ENCODE data around the gene CCM2L. TPM values are rescaled to one million over a fixed set of nuclear protein-coding genes. Genes with fewer than 3 reads are reported as not detected.

CCM2L gene
- total and polyA plus RNA-seq, 2 of the 4 experiments (the other 2 are of a cell fraction), result not detected

GRCh38 chr20:31974951-31975487 lies 35.2 kb upstream of the CCM2L start:
- no peak overlapping the region for H3K56ac ChIP-seq (ENCODE audit: extremely low read depth, insufficient read depth, low read length)
- H3K4me2 ChIP-seq (ENCODE audit: low read depth, low read length), result no peak overlapping the region
- TF ChIP-seq ELK1 (IDR thresholded peaks at IDR 0.05; ENCODE audit: borderline replicate concordance, low read depth, low read length) (no peak), POLR2A (IDR thresholded peaks at IDR 0.05; ENCODE audit: low read depth, low read length) (no peak), BHLHE40 (IDR thresholded peaks at IDR 0.05; ENCODE audit: low read depth, low read length) (no peak), CHD1 (IDR thresholded peaks at IDR 0.05; ENCODE audit: low read depth, low read length) (no peak), CEBPB (IDR thresholded peaks at IDR 0.05; ENCODE audit: low read depth, low read length) (no peak), FOS (IDR thresholded peaks at IDR 0.05; ENCODE audit: low read depth, low read length) (no peak), RFX5 (IDR thresholded peaks at IDR 0.05; ENCODE audit: low read depth, low read length) (no peak), USF2 (IDR thresholded peaks at IDR 0.05; ENCODE audit: low read depth, low read length) (no peak), CTCF (conservative IDR thresholded peaks at IDR 0.05; ENCODE audit: low read depth, low read length) (no peak)
- no peak overlapping the region for H3K4ac ChIP-seq (ENCODE audit: low read depth, low read length)
- no peak overlapping the region for H3K4me3 ChIP-seq (ENCODE audit: insufficient read depth, low read depth, low read length)
- no peak overlapping the region for H4K91ac ChIP-seq (ENCODE audit: insufficient read depth, low read depth, low read length)
- in situ Hi-C loops (cut with MboI; ENCODE audit: low sequenced_read_pairs) (no loop called here), dilution Hi-C loops (cut with HindIII; ENCODE audit: low sequenced_read_pairs, unreplicated experiment) (no loop called here), intact Hi-C loops (cut with micrococcal nuclease) (no loop called here)
- POLR2A ChIA-PET (ENCODE audit: unreplicated experiment), result no interaction called here
- no peak overlapping the region for H3K23ac ChIP-seq (ENCODE audit: low read depth, low read length)
- CTCF ChIA-PET, result interaction anchor here (1.0 kb wide), 1 partner anchor 23 kb away, joined by 3 read pairs; the partner anchor contains the start of gene PDRG1
- no peak overlapping the region for H2BK120ac ChIP-seq (ENCODE audit: low read depth, low read length)
- no peak overlapping the region for H3K27ac ChIP-seq (ENCODE audit: insufficient read depth, low read length)
- no peak overlapping the region for H3K18ac ChIP-seq (ENCODE audit: low read depth, low read length)
- no peak overlapping the region for H2AFZ ChIP-seq (replicated peaks; ENCODE audit: low read length, poor library complexity)
- H4K8ac ChIP-seq (ENCODE audit: low read depth in 2 of 2, low read length in 2 of 2), result no peak overlapping the region
- H4K20me1 ChIP-seq (ENCODE audit: insufficient read depth, low read length), result no peaks in the 10 kb centered on the region
- H4K5ac ChIP-seq (ENCODE audit: low read depth, low read length), result no peak overlapping the region
- BruUV-seq (replicated peaks), result no TSS peak
- H3K36me3 ChIP-seq (ENCODE audit: control insufficient read depth, insufficient read depth, low read length), result no peaks in the 10 kb centered on the region
- peaks cover 40% of the 10 kb centered on the region for H3K27me3 ChIP-seq (ENCODE audit: control insufficient read depth, insufficient read depth, low read length)
- H3K9ac ChIP-seq (ENCODE audit: low read depth, low read length), result no peak overlapping the region
- no peak for DNase-seq
- H2AK5ac ChIP-seq (ENCODE audit: low read depth, low read length), result no peak overlapping the region
- ATAC-seq (ENCODE audit: low read depth), result no peak
- no peak overlapping the region for H2BK20ac ChIP-seq (ENCODE audit: low read depth, low read length)
- H3K79me1 ChIP-seq (ENCODE audit: low read depth in 1 of 2, low read length in 2 of 2), result no peaks in the 10 kb centered on the region
- H2BK15ac ChIP-seq (ENCODE audit: low read depth, low read length), result no peak overlapping the region
- H3K14ac ChIP-seq (replicated peaks; ENCODE audit: low read depth, low read length), result no peak overlapping the region
- H3K9me1 ChIP-seq (ENCODE audit: insufficient read depth, low read length), result no peaks in the 10 kb centered on the region
- no peaks in the 10 kb centered on the region; the same call in 1 of the 2 replicates for H3K4me1 ChIP-seq (ENCODE audit: control insufficient read depth, insufficient read depth, low read length)
- no peaks in the 10 kb centered on the region for H3K9me3 ChIP-seq (ENCODE audit: control insufficient read depth, insufficient read depth, low read length)
- H2BK5ac ChIP-seq (ENCODE audit: low read depth, low read length, poor library complexity, severe bottlenecking), result no peak overlapping the region
- WGBS, 2 experiments (ENCODE audit: extremely low coverage in 2 of 2, insufficient read length in 1 of 2), result 0% methylated on average over 3 of the region's 10 CpGs; no CpG with 5 or more reads in 1 of the 2 experiments
- H2AK9ac ChIP-seq (replicated peaks; ENCODE audit: low read depth, low read length, poor library complexity), result no peak overlapping the region
